ENCODE results near the gene LIMS2.

GRCh38 chr2:127645395-127646291, 29.7 kb downstream of the LIMS2 start, which contains the start of gene GPR17:
- TF ChIP-seq CTCF (IDR thresholded peaks at IDR 0.05) (no peak), SIN3A (IDR thresholded peaks at IDR 0.05; ENCODE audit: borderline replicate concordance, insufficient read depth, low read depth, low read length) (no peak)

Data from Panc1 (cell line).